Activated T-helper 1 cell treated with anti-CD3 and anti-CD28 coated beads, Interleukin-2, amount 50 U/mL, for 16 hours (primary cell): ENCODE measurements around the gene HSDL2.
A peak's percentile ranks its signal among the peaks of the same experiment; 100 is the strongest.

Experiments
- DNase-seq, 2 donors: peaks; one replicate each; pipeline ENCODE4 v3.0.0-alpha.2; 2020; ENCODE audit warnings: low read depth in 1 of 2, low spot score in 1 of 2

HSDL2 gene

DNA sequence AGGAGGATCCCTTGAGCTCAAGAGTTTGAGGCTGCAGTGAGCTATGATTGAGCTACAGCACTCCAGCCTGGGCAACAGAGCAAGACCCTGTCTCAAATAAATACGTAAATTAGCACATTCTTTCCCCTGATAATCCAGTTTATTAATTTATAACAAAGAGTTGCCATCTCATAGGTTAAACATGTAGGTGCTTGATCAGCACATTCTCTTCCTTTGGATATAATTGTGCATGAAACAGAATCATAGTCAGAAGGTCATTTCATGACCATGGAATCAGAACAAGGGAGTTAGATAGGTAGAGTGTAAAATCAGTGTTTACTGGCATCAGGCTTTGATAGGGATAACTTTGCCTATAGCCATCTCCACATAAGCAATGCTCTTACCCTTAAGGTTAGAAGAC lies 63.7 kb downstream of the HSDL2 start:
- DNase-seq: no peak

- DNase-seq: no peak
Measured at GRCh38 chr9:112445196-112445595, 65.3 kb downstream of the HSDL2 start.

GRCh38 chr9:112446080-112446479 lies 66.2 kb downstream of the HSDL2 start:
- no peak for DNase-seq

- no peak for DNase-seq
Measured at GRCh38 chr9:112446526-112446925, 66.6 kb downstream of the HSDL2 start.

DNA sequence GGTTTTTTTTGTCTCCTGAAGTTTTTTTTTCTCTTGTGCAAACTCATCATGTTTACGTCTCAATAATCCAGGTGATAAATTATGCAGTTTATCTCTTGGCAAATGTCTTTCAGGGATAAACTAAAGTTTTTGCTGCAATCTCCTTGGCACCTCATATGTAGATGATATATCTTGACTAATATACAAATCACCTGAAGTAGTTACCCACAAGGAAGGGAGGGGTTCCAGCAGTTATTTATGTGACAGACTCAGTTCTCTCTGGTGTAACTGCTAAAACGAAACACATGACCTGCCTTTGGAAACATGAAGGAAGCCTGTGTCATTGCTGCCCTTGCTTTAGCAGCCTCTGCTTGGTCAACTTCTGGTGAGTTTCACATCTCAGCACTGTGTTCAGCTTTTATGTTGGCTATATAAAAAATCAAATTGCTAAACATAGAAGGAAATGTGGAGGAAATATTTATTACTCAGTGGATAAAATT lies 67.4 kb downstream of the HSDL2 start:
- DNase-seq: no peak

- DNase-seq: no peak
Measured at GRCh38 chr9:112462855-112463254, 82.9 kb downstream of the HSDL2 start.

DNA sequence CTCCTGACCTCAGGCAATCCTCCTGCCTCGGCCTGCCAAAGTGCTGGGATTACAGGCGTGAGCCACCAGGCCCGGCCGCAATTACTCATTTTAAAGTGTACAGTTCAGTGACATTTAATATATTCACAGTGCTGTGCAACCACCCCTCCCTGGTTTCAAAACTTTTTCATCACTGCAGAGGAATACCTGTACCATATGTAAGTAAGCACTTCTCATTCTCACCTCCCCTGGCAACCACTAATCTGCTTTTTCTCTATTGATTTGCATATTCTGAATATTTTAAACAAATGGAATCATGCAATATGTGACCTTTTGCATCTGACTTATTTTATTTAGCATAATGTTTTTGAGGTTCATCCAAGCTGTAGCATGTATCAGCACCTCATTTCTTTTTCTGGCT lies 85.4 kb downstream of the HSDL2 start:
- DNase-seq: no peak

GRCh38 chr9:112472996-112473395 lies 93.1 kb downstream of the HSDL2 start:
- no peak for DNase-seq

GRCh38 chr9:112473986-112474385 lies 94.1 kb downstream of the HSDL2 start:
- no peak for DNase-seq

GRCh38 chr9:112475318-112475717 lies 95.4 kb downstream of the HSDL2 start:
- DNase-seq: no peak

DNA sequence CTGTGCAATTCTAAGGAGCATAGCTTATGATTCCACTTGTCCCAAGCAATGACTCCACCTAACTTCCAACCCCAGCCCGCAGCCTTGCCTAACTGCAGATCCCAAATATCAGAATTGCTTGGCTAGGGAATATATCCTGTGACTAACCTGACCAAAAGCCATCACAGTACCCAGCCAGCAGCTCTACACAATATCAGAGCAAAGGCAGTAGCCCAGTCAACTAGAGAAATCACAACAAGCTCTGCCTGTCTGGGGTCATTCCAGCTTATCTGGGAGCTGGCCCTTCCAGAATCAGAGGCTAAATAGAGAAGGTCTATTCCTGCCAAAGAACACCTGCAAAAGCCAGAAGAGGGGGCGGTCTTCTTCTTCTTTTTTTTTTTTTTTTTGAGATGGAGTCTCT lies 97.4 kb downstream of the HSDL2 start:
- no peak for DNase-seq

GRCh38 chr9:112479221-112479620 lies 99.3 kb downstream of the HSDL2 start:
- no peak for DNase-seq

- no peak for DNase-seq
Measured at GRCh38 chr9:112484607-112485006, 104.7 kb downstream of the HSDL2 start.

DNA sequence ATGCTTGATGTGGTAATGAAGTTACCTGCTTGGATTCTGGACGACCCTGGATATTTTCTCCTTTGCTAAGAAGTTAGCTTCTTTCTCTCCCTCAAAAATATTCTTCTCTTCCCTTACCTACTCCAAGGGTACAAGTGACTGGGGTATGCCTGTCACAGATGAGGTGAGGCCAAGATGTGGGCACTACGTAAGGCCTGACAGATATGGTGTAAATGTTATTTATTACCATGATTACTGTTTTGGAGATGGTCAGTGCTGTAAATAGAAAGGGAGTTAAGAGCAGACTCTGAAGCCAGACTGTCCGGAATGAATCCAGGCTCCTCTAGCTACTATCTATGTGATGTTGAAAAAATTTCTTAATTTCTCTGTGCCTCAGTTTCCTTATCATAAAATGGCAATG lies 105.7 kb downstream of the HSDL2 start:
- no peak for DNase-seq

DNA sequence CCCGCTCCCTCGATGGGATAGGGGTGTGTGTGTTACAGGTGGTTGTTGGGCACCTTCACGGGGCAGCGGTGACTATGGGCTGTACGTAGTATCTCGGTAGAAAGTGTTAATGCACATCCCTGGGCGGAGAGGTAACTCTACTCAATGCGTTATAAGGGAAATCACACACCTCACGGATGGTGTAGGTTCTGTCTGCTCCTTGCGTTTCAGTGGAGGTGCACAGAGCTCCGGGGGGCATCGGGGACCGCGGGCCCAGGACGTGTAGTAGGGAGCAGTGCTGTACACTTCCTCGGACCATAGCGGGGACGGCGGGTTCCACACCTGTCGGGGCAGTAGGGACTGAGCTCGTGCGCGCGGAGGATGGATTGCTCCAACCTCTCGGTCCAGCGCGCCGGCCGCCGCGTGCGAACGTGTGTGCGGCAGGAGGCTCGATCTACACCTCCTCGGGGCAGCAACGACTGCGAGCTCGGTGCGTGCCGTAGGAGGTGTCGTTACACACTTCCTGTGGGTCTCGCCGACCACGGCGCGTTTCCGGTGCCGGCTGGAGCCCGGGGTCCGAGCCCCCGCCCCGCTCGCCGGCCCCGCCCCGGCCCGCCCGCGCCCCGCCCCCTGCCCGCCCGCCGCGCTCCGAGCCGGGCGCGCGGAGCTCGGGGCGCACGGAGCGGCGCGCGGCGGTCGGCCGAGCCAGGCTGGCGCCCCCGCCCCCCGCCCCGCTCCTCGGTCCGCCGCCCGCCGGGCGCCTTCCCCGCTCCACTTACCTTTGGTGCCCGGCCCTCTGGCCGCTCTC lies 106.5 kb downstream of the HSDL2 start, which contains the start of gene KIAA1958:
Gene KIAA1958, plus strand, starts transcription at position 607 of the 787 bp plus-strand sequence. CDS start 87,254 bp downstream, outside the sequence.
- peak; percentile 56 to 70 for DNase-seq

GRCh38 chr9:112487008-112487798 lies 107.3 kb downstream of the HSDL2 start:
- DNase-seq: peak; percentile 9 to 17

GRCh38 chr9:112487799-112488340 lies 108.0 kb downstream of the HSDL2 start:
- no peak for DNase-seq

GRCh38 chr9:112489039-112489546 lies 109.2 kb downstream of the HSDL2 start:
- DNase-seq: no peak

DNA sequence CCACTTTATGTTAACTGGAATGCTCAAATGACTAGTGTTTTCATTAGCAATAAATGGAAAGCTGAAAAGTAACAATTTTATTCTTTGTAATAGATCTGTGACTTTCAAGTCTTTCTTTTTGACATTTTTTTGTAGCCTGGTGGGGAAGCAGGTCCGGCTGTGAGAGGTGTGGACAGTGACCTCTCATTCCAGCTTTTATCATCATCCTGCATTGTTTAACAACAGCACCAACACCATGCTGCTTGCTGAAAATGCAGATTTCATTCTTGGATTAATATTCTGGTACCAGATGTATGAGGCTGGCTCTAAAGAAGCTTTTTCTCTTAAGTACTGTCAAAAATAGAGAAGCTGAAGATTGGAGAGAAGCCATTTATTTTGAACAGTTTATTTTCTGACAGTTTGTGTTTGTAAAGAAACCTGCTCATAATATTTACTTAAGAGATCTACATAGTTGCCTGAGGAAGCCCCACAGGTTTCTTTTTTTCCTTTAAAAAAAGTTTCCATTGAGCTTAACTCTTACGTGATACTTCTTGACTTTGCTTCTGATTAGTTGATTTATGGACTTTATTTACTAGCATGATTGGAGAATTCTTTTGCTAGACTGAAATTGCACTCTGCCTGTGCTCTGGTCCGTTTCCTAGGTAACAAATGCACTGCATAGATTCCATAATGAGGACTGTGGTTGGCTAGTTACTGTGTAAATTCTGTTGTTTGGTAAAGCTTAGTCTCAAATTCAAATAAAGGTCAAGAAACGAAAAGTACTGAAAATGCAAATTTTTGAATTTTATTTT lies 110.2 kb downstream of the HSDL2 start:
- DNase-seq: no peak

- DNase-seq: no peak
Measured at GRCh38 chr9:112493393-112494137, 113.7 kb downstream of the HSDL2 start.
